ENCODE data around the gene ADRB2.
A peak's percentile ranks its signal among the peaks of the same experiment; 100 is the strongest.
"Not testable (repeated sequence)": the region's sequence is repeated elsewhere in the genome, so short reads cannot be mapped to it uniquely, and the experiment has no call there.

Gene ADRB2

DNA sequence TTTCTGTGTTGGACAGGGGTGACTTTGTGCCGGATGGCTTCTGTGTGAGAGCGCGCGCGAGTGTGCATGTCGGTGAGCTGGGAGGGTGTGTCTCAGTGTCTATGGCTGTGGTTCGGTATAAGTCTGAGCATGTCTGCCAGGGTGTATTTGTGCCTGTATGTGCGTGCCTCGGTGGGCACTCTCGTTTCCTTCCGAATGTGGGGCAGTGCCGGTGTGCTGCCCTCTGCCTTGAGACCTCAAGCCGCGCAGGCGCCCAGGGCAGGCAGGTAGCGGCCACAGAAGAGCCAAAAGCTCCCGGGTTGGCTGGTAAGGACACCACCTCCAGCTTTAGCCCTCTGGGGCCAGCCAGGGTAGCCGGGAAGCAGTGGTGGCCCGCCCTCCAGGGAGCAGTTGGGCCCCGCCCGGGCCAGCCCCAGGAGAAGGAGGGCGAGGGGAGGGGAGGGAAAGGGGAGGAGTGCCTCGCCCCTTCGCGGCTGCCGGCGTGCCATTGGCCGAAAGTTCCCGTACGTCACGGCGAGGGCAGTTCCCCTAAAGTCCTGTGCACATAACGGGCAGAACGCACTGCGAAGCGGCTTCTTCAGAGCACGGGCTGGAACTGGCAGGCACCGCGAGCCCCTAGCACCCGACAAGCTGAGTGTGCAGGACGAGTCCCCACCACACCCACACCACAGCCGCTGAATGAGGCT, at the start of gene ADRB2:
Gene ADRB2 (plus strand): TSS at position 559 of the 686 bp plus-strand sequence. CDS start 221 bp downstream, outside the sequence.
- peak; percentile 81 for DNase-seq

- no peak for DNase-seq
Measured at GRCh38 chr5:148776780-148777179, 49.6 kb upstream of the ADRB2 start.

- no peak for DNase-seq
Measured at GRCh38 chr5:148778882-148779281, 47.5 kb upstream of the ADRB2 start.

- no peak for DNase-seq
Measured at GRCh38 chr5:148780711-148781110, 45.7 kb upstream of the ADRB2 start.

- no peak for DNase-seq
Measured at GRCh38 chr5:148781766-148782165, 44.6 kb upstream of the ADRB2 start.

GRCh38 chr5:148785223-148785622, 41.2 kb upstream of the ADRB2 start:
- DNase-seq, result no peak

- no peak for DNase-seq
Measured at GRCh38 chr5:148786456-148786855, 40.0 kb upstream of the ADRB2 start.

DNA sequence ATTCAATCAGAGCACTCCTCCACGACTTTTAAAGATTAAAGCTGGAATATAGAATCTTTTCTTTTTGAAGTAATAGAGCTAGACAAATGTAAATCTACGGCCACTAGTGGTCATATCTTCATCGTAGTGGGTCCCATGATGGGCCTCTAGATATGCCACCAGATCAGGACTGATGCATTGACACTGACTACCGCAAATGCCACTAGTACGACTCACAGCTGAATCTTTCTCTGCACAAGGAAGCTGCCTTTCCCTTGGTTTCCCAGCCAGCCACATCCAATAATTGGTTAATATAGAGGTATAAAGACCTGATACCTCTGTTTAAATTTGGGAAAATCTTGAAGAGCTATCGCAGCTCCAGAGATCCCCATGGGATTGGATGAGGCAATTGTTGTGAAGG, 37.8 kb upstream of the ADRB2 start:
- DNase-seq, result no peak

GRCh38 chr5:148790545-148791333, 35.7 kb upstream of the ADRB2 start:
- no peak for DNase-seq

DNA sequence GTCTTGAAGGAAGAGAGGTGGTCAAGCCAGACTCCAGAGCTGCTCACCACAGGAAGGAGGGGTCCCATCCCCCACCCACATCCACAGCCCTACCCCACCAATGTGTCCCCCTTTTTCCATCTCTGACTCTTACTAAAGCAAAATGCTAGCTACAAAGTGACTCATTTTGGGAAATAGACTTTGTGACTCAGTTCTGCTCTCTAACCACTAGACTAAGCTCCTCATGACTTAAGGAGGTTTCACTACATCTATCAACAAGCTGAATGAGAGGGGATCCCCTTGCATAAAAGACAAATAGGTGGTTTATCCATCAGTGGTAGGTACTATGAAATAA, 35.1 kb upstream of the ADRB2 start:
- DNase-seq, result no peak

DNA sequence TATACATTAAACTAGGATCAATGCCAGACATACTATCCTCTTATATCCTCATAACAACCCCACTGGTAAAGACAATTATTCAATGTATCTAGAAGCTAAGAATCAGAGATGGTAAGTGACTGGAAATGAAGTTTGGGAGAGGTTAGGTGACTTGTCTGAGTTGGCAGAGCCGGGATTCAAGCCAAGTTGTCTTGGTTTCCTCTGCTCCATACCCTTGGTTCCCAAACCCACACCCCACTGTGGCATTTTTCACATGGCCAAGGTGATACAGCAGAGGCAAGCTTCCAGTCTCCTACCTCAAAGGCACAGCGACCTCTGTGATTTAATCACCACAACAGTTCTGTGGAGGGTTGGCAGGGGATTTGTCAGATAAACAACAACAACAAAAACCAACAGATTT, 34.7 kb upstream of the ADRB2 start:
- no peak for DNase-seq

DNA sequence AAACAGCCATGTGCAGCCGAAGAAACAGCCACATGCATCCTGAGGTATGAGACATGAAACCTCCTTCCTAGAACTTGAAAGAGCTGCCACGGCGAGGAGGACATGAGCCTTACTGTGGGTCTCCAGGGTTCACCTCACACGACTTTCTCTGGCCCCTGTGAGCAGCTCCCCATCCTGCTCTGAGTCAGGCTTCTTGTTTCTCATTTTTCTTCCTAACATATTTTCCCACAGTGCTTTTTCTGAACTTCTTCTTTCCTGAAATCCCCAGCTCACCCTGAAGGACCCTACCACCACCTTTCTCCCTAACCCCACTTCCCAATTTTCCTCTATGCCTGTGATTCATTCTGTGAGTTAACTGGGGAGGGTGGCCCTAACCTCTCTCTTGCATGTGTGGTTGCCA, 33.7 kb upstream of the ADRB2 start:
- DNase-seq, result no peak

- DNase-seq, result no peak
Measured at GRCh38 chr5:148793261-148793660, 33.1 kb upstream of the ADRB2 start.

GRCh38 chr5:148794275-148794674, 32.1 kb upstream of the ADRB2 start:
- no peak for DNase-seq

GRCh38 chr5:148794729-148795561, 31.5 kb upstream of the ADRB2 start:
- no peak for DNase-seq

- DNase-seq, result no peak
Measured at GRCh38 chr5:148796936-148797335, 29.5 kb upstream of the ADRB2 start.

DNA sequence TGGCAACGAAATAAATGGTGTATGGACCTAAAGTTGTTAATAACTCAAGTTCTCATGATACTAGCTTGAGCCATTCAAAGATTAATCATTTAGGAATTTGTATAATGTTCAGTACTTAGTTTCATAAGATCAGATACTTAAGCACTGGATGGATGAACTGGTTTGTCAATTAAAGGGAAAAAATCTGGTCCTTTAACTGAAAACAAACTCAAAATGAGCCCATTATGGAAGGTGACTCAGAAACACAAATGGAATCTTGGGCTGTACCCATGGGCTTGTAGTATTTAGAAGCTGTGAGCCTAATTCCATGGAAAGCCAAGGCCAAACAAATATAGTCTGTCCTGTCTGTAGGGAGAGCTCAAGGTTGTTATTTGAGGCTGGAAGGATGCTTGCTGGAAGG, 27.6 kb upstream of the ADRB2 start:
- DNase-seq, result no peak

DNA sequence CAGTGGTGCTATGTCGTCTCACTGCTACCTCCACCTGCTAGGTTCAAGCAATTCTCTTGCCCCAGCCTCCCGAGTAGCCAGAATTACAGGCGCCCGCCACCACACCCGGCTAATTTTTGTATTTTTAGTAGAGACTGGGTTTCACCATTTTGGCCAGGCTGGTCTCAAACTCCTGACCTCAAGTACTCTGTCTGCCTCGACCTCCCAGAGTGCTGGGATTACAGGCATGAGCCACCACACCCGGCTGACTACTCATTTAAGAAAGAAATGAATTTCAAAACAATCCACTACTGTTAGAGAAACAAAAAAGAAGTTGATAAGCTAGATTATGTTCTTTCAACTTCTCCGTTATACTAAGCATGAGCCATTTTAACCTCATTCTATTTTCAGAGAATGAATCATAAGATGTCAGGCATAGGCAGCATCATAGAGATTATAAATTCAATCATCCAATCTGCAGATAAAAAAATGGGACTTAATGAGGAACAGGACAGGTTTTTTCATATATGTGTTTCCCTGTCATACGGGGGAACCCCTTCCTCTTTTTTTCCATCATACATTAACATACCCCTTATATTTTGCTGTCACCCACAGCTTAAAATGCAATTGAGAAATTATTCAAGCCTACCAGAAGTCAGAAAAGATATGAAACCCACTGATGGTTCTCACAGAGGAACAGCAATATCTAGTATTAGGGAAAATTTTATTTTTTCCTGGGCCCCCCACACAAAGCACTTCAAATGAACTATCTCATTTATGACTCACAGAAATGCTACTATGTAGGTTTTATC, 26.5 kb upstream of the ADRB2 start:
- DNase-seq, result no peak

DNA sequence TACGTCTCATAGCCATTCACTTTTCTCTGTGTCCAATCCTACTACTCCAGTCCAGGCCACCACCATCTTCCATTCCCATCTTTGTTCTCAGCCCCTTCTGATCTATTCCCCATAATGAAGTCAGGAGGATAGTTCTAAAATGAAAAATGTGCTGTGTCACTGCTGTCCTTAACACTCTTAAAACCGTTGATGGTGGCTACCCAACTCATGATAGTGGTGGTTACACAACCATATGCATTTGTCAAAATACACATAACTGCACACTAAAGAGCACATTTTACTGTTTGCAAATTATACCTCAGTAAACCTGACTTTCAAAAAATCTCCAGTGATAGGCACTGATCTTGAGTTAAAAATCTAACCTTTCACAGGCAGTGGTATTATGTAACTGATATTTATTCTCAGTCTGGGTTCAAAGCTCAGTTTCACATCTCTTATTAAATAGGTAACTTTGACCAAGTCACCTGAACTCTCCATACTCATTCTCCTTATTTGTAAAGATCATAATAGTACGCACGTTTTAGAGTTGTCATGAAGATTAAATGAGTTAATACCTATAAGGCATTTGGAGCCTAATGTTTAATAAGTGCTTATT, 24.6 kb upstream of the ADRB2 start:
- no peak for DNase-seq

DNA sequence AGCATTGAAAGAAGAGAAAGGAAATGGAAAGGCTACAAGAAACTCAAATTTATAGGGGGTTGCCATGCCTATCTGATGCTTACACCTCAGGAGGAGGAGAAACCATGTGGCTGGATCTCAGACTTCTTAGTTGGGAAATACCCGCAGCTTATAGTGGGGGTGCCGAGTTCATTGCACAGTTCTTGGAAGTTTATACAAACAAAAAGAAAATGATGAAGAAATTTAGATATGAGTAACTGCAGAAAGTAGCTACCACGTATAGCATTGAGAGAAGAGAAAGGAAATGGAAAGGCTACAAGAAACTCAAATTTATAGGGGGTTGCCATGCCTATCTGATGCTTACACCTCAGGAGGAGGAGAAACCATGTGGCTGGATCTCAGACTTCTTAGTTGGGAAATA, 23.0 kb upstream of the ADRB2 start:
- DNase-seq, result not testable (repeated sequence)

GRCh38 chr5:148804393-148804792, 22.0 kb upstream of the ADRB2 start:
- DNase-seq, result no peak
